ENCODE results near the gene GNG7. TPM values are rescaled to one million over a fixed set of nuclear protein-coding genes. Genes with fewer than 3 reads are reported as not detected.
"Not testable (repeated sequence)": the region's sequence is repeated elsewhere in the genome, so short reads cannot be mapped to it uniquely, and the experiment has no call there.

Gene GNG7
- total RNA-seq, 2 experiments from 2014 or later: 0.08 to 0.13 TPM

GRCh38 chr19:2716722-2717637 lies 14.5 kb upstream of the GNG7 start:
- H3K27ac Mint-ChIP-seq: no peak overlapping the region
- peaks cover 14% of the 10 kb centered on the region for H3K27me3 Mint-ChIP-seq (ENCODE audit: low read depth)
- peaks cover 3% of the 10 kb centered on the region for H3K36me3 Mint-ChIP-seq (ENCODE audit: low read depth)
- H3K4me1 Mint-ChIP-seq (ENCODE audit: low read depth): no peaks in the 10 kb centered on the region
- peaks cover 8% of the 10 kb centered on the region for H3K9me3 Mint-ChIP-seq (ENCODE audit: insufficient read depth)
- ChIA-PET POLR2A (no interaction called here), CTCF (interaction anchor here (0.6 kb wide), 1 partner anchor 27 kb away, joined by 4 read pairs; no protein-coding TSS in a partner anchor)
- no peak overlapping the region for H3K4me3 Mint-ChIP-seq
- DNase-seq (no peak), ATAC-seq (no peak)

DNA sequence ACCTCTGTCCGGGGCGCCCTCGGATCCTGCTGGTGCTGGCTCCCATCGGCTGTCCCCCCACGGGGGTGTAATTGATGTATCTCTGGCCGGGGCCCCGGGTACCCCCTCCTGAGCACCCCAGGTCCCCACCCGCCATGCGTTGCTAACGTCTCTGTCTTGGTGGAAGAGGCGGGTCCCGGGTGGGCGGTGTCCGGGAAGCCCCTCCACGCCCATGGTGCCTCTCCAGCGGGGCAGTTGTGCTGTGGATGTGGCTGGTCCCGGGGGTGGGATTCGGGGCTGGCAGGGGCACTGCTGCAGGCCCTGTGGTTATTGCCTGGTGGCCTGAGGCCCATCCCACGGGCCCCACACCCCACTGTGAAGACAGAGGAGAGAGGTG lies 13.8 kb upstream of the GNG7 start:
- H3K4me1 Mint-ChIP-seq (ENCODE audit: low read depth): no peaks in the 10 kb centered on the region
- peaks cover 3% of the 10 kb centered on the region for H3K36me3 Mint-ChIP-seq (ENCODE audit: low read depth)
- H3K9me3 Mint-ChIP-seq (ENCODE audit: insufficient read depth): peaks cover 8% of the 10 kb centered on the region
- H3K27me3 Mint-ChIP-seq (ENCODE audit: low read depth): peaks cover 10% of the 10 kb centered on the region
- no peak for ATAC-seq
- H3K4me3 Mint-ChIP-seq: no peak overlapping the region
- H3K27ac Mint-ChIP-seq: no peak overlapping the region
- POLR2A ChIA-PET: no interaction called here
- no peak for DNase-seq
- CTCF ChIA-PET: no interaction called here

DNA sequence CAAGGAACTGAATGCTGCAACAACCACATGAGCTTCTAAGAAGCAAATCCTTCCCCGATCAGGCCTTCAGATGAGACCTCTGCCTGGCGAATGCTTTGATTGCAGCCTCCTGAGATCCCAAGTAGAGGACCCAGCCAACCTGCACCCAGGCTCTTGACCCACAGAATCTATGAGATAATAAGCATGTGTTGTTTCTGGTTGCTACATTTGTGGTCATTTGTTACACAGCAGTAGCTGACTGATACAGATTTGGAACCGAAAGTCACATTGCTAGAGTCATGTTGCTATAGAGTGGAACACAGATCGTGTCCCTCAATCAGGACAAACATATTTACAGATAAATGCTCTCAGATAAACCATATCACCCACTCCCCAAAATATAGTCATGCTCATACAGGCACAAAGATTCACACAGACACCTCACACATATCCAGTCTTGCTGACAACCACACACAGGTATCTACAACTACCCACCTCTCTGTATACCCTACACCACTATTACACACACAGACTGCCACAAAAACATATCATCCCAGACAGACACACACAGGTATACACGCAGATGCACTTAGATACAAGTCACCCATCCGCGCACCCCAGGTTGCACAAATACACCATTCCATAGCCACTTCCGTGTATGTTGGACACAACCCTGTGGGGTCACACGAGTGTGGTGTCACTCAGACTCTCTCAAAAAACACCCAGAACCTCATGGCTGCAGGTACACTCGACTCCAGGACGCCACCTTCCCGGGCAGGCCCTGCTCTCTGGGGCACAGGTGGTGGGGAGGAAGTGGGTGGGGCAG lies 13.2 kb upstream of the GNG7 start:
- H3K36me3 Mint-ChIP-seq (ENCODE audit: low read depth): peaks cover 3% of the 10 kb centered on the region
- H3K4me1 Mint-ChIP-seq (ENCODE audit: low read depth): no peaks in the 10 kb centered on the region
- H3K4me3 Mint-ChIP-seq: no peak overlapping the region
- ATAC-seq (no peak), DNase-seq (no peak)
- ChIA-PET POLR2A (no interaction called here), CTCF (no interaction called here)
- peaks cover 8% of the 10 kb centered on the region for H3K9me3 Mint-ChIP-seq (ENCODE audit: insufficient read depth)
- H3K27ac Mint-ChIP-seq: no peak overlapping the region
- peaks cover 10% of the 10 kb centered on the region for H3K27me3 Mint-ChIP-seq (ENCODE audit: low read depth)

- ChIA-PET POLR2A (no interaction called here), CTCF (no interaction called here)
- peaks cover 8% of the 10 kb centered on the region for H3K9me3 Mint-ChIP-seq (ENCODE audit: insufficient read depth)
- no peaks in the 10 kb centered on the region for H3K4me1 Mint-ChIP-seq (ENCODE audit: low read depth)
- peaks cover 3% of the 10 kb centered on the region for H3K36me3 Mint-ChIP-seq (ENCODE audit: low read depth)
- no peak for DNase-seq
- peaks cover 4% of the 10 kb centered on the region for H3K27me3 Mint-ChIP-seq (ENCODE audit: low read depth)
- H3K4me3 Mint-ChIP-seq: no peak overlapping the region
- H3K27ac Mint-ChIP-seq: no peak overlapping the region
- ATAC-seq: no peak
Observed at GRCh38 chr19:2714531-2715269, 12.2 kb upstream of the GNG7 start.

DNA sequence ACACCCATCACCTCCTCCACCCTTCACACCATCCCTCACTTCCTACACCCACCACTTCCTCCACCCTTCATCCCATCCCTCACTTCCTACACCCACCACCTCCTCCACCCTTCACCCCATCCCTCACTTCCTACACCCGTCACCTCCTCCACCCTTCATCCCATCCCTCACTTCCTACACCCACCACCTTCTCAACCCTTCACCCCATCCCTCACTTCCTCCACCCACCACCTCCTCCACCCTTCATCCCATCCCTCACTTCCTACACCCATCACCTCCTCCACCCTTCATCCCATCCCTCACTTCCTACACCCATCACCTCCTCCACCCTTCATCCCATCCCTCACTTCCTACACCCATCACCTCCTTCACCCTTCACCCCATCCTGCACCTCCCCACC lies 11.6 kb upstream of the GNG7 start:
- H3K36me3 Mint-ChIP-seq (ENCODE audit: low read depth); H3K4me1 Mint-ChIP-seq (ENCODE audit: low read depth); POLR2A ChIA-PET; H3K4me3 Mint-ChIP-seq; H3K27me3 Mint-ChIP-seq (ENCODE audit: low read depth); ATAC-seq; CTCF ChIA-PET; H3K9me3 Mint-ChIP-seq (ENCODE audit: insufficient read depth); DNase-seq; H3K27ac Mint-ChIP-seq: not testable (repeated sequence)

DNA sequence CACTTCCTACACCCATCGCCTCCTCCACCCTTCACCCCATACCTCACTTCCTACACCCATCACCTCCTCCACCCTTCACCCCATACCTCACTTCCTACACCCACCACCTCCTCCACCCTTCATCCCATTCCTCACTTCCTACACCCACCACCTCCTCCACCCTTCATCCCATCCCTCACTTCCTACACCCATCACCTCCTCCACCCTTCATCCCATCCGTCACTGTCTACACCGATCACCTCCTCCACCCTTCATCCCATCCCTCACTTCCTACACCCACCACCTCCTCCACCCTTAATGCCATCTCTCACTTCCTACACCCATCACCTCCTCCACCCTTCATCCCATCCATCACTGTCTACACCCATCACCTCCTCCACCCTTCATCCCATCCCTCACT lies 10.7 kb upstream of the GNG7 start:
- H3K36me3 Mint-ChIP-seq (ENCODE audit: low read depth); H3K4me1 Mint-ChIP-seq (ENCODE audit: low read depth); ATAC-seq; H3K27ac Mint-ChIP-seq; H3K4me3 Mint-ChIP-seq; H3K9me3 Mint-ChIP-seq (ENCODE audit: insufficient read depth); DNase-seq; H3K27me3 Mint-ChIP-seq (ENCODE audit: low read depth); CTCF ChIA-PET: not testable (repeated sequence)
- POLR2A ChIA-PET: interaction anchor here (1.0 kb wide), 1 partner anchor 13 kb away, joined by 4 read pairs; no protein-coding TSS in a partner anchor

DNA sequence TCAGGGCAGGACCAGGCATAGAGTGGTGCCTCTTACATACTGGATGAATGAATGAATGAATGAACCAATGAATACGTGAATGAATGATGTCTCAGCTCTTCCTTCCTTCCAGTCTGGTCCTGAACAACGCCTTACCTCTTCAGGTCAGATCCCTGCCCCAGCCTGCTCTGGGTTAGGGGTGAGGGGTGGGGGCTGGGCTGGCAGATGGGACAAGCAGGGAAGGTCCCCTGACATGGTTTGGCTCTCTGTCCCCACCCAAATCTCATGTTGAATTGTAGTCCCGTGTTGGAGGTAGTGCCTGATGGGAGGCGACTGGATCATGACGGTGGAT lies 9.3 kb upstream of the GNG7 start:
- POLR2A ChIA-PET: no interaction called here
- Mint-ChIP-seq H3K4me1 (ENCODE audit: low read depth) (no peaks in the 10 kb centered on the region), H3K36me3 (ENCODE audit: low read depth) (peaks cover 3% of the 10 kb centered on the region), H3K9me3 (ENCODE audit: insufficient read depth) (peaks cover 8% of the 10 kb centered on the region), H3K27ac (no peak overlapping the region), H3K27me3 (ENCODE audit: low read depth) (no peaks in the 10 kb centered on the region), H3K4me3 (no peak overlapping the region)
- DNase-seq (no peak), ATAC-seq (no peak)
- CTCF ChIA-PET: no interaction called here

- Mint-ChIP-seq H3K36me3 (ENCODE audit: low read depth) (peaks cover 3% of the 10 kb centered on the region), H3K9me3 (ENCODE audit: insufficient read depth) (peaks cover 8% of the 10 kb centered on the region), H3K4me3 (no peak overlapping the region), H3K4me1 (ENCODE audit: low read depth) (no peaks in the 10 kb centered on the region), H3K27ac (no peak overlapping the region), H3K27me3 (ENCODE audit: low read depth) (no peaks in the 10 kb centered on the region)
- ChIA-PET CTCF (no interaction called here), POLR2A (no interaction called here)
- DNase-seq: no peak
- ATAC-seq: no peak
Observed at GRCh38 chr19:2711172-2711874, 8.8 kb upstream of the GNG7 start.

DNA sequence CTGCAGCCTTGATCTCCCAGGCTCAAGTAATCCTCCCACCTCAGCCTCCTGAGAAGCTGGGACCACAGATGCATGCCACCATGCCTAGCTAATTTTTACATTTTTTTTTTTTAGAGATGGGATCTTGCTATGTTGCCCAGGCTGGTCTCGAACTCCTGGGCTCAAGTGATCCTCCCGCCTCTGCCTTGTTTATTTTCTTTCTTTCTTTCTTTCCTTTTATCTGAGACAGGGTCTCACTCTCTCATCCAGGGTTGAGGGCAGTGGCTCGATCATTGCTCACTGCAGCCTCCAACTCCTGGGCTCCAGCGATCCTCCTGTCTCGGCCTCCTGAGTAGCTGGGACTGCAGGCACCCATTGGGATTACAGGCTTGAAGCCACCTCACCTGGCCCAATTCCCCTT lies 3.8 kb upstream of the GNG7 start:
- Mint-ChIP-seq H3K27ac (no peak overlapping the region), H3K27me3 (ENCODE audit: low read depth) (peaks cover 2% of the 10 kb centered on the region), H3K36me3 (ENCODE audit: low read depth) (no peaks in the 10 kb centered on the region), H3K4me1 (ENCODE audit: low read depth) (peaks cover 5% of the 10 kb centered on the region), H3K9me3 (ENCODE audit: insufficient read depth) (no peaks in the 10 kb centered on the region), H3K4me3 (no peak overlapping the region)
- DNase-seq (no peak), ATAC-seq (no peak)
- ChIA-PET CTCF (no interaction called here), POLR2A (no interaction called here)

- Mint-ChIP-seq H3K27me3 (ENCODE audit: low read depth) (peaks cover 4% of the 10 kb centered on the region), H3K36me3 (ENCODE audit: low read depth) (no peaks in the 10 kb centered on the region), H3K4me1 (ENCODE audit: low read depth) (peaks cover 9% of the 10 kb centered on the region), H3K9me3 (ENCODE audit: insufficient read depth) (no peaks in the 10 kb centered on the region), H3K4me3 (no peak overlapping the region), H3K27ac (no peak overlapping the region)
- DNase-seq (no peak), ATAC-seq (no peak)
- CTCF ChIA-PET: interaction anchor here (0.7 to 1.1 kb wide), 3 partner anchors 25 to 137 kb away, joined by 3 read pairs; partner anchors contain the start of gene ZNF555
- POLR2A ChIA-PET: no interaction called here
Observed at GRCh38 chr19:2703691-2704216, 1.3 kb upstream of the GNG7 start.

GRCh38 chr19:2703077-2703437 lies 563 bp upstream of the GNG7 start:
- Mint-ChIP-seq H3K27ac (peak overlapping the region; percentile 55), H3K27me3 (ENCODE audit: low read depth) (peaks cover 4% of the 10 kb centered on the region), H3K4me1 (ENCODE audit: low read depth) (peaks cover 12% of the 10 kb centered on the region), H3K36me3 (ENCODE audit: low read depth) (no peaks in the 10 kb centered on the region), H3K9me3 (ENCODE audit: insufficient read depth) (no peaks in the 10 kb centered on the region), H3K4me3 (peak overlapping the region; percentile 58)
- DNase-seq (no peak), ATAC-seq (no peak)
- CTCF ChIA-PET: interaction anchor here (0.8 to 1.1 kb wide), 2 partner anchors 55 to 138 kb away, joined by 3 read pairs; partner anchors contain the start of gene ZNF555
- POLR2A ChIA-PET: no interaction called here
